Lung (tissue), 12 donors: Measurements from ENCODE around the gene TNIK. TPM values are rescaled to one million over a fixed set of nuclear protein-coding genes. Genes with fewer than 3 reads are reported as not detected.
A peak's percentile ranks its signal among the peaks of the same experiment; 100 is the strongest.

Experiments
- ATAC-seq: fragments of 200-7000 bp; cut with Tn5 transposase; one replicate; pipeline ENCODE4 v1.9.1; 2020; ENCODE audit warnings: moderate number of reproducible peaks; ENCODE audit not compliant: insufficient read depth, low FRiP score
- DNase-seq, 3 donors: peaks; one replicate each; pipeline ENCODE4 v3.0.0-alpha.2; 2013 to 2017
- H3K27ac ChIP-seq, 2 donors: one replicate each; pipeline ENCODE4 v1.5.1; 2013; ENCODE audit warnings: mild to moderate bottlenecking in 2 of 2, moderate library complexity in 2 of 2, control low read depth in 1 of 2, inconsistent platforms in 1 of 2, low read depth in 1 of 2, low read length in 1 of 2
- H3K27me3 ChIP-seq, 3 donors: one replicate each; pipeline ENCODE4 v1.5.1; 2013; ENCODE audit warnings: low read length in 2 of 3; ENCODE audit not compliant: control insufficient read depth in 3 of 3, insufficient read depth in 3 of 3
- H3K36me3 ChIP-seq, 4 donors: one replicate each; pipeline ENCODE4 v1.5.1; 2013; ENCODE audit warnings: low read length in 4 of 4, mild to moderate bottlenecking in 1 of 4, moderate library complexity in 1 of 4; ENCODE audit not compliant: control insufficient read depth in 4 of 4, insufficient read depth in 4 of 4
- H3K4me1 ChIP-seq, 5 donors: one replicate each; pipeline ENCODE4 v1.5.1; 2013; ENCODE audit warnings: low read length in 5 of 5, mild to moderate bottlenecking in 2 of 5, moderate library complexity in 1 of 5; ENCODE audit not compliant: control insufficient read depth in 5 of 5, insufficient read depth in 5 of 5
- H3K4me3 ChIP-seq: one replicate; pipeline ENCODE4 v1.5.1; 2013; ENCODE audit warnings: mild to moderate bottlenecking, control low read depth, moderate library complexity
- H3K9ac ChIP-seq, 2 donors: one replicate each; pipeline ENCODE4 v1.5.1; 2013; ENCODE audit warnings: low read length in 2 of 2, control low read depth in 1 of 2; ENCODE audit not compliant: insufficient read depth in 1 of 2
- H3K9me3 ChIP-seq, 4 donors: one replicate each; pipeline ENCODE4 v1.5.1; 2013; ENCODE audit warnings: low read length in 3 of 4, mild to moderate bottlenecking in 1 of 4, moderate library complexity in 1 of 4; ENCODE audit not compliant: control insufficient read depth in 4 of 4, insufficient read depth in 3 of 4
- CTCF ChIP-seq: IDR thresholded peaks from 2 replicates; pipeline ENCODE4 v1.5.1; 2012; ENCODE audit warnings: mild to moderate bottlenecking; ENCODE audit errors: control extremely low read depth, extremely low read depth
- WGBS, 2 donors: extraction: QIAGEN DNeasy Blood & Tissue Kit; methylation state at CpG; one replicate each; pipeline ENCODE4 v1.1.7; 2013; 5-methylcytosine and 5-hydroxymethylcytosine counted together
- polyA plus RNA-seq, 2 donors: library from polyadenylated mRNA; stranded (reverse); fragments of 200-250 nt; gene quantifications; one replicate each; pipeline ENCODE4 v1.2.1, GENCODE V29; 2013
- total RNA-seq, 2 donors: library from RNA; depleted of rRNA in 1 of 2; stranded (reverse); fragments of >200 nt in 1 of 2; gene quantifications; one replicate each; pipeline ENCODE4 v1.2.1, GENCODE V29; 2014 to 2021
- donor health status: control.
- donor health status: control.
- donor health status: Bipolar disorder and iron deficiency.
- donor health status: healthy.
- donor health status: DM: yes; HTN: yes; CAD: no.

Gene TNIK
- total and polyA plus RNA-seq, 4 donors = 9.4 to 36.3 (median 14.3) TPM

DNA sequence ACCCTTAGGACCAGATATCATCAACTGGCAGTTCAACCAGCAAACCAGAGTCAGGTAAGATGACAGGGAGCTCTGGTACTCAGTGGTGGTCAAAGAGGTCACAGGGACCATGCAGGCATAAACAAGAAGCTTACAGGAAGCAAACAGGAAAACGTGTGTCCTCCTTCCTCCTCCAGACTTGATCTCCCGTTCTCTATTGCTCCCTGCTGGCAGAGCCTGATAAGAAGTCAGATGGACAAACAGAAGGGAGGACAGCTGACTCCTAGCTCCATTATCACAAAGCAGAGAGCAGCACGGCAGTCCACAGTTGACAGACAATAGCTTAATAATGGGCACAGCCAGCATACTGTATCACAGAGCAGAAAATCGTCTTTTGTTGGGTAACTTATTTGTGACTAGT, 277.2 kb downstream of the TNIK start:
- Histone ChIP-seq H3K27ac (no peak overlapping the region), H3K4me3 (no peak overlapping the region), H3K27me3 (no peaks in the 10 kb centered on the region), H3K36me3 (no peaks in the 10 kb centered on the region), H3K9me3 (no peaks in the 10 kb centered on the region), H3K9ac (no peak overlapping the region), H3K4me1 (peaks cover 0 to 33% (median 13%) of the 10 kb centered on the region in 5 donors)
- TF ChIP-seq CTCF = no peak
- DNase-seq (peak in 1 of 3 donors; percentile 20), ATAC-seq (no peak)
- 49% methylated on average over 4 of the region's 4 CpGs for WGBS, 2 donors

- WGBS, 2 donors = 89 to 94% methylated on average over 4 of the region's 4 CpGs
- H3K4me1 ChIP-seq = peaks cover 0 to 25% (median 11%) of the 10 kb centered on the region in 5 donors
- ATAC-seq (no peak), DNase-seq (no peak)
- TF ChIP-seq CTCF = no peak
- no peak overlapping the region for H3K9ac ChIP-seq
- no peaks in the 10 kb centered on the region for H3K36me3 ChIP-seq
- peak overlapping the region in 1 of 2 donors; percentile 27 for H3K27ac ChIP-seq
- H3K27me3 ChIP-seq = no peaks in the 10 kb centered on the region
- no peaks in the 10 kb centered on the region for H3K9me3 ChIP-seq
- H3K4me3 ChIP-seq = no peak overlapping the region
These were observed 278.1 kb downstream of the TNIK start for GRCh38 chr3:171181907-171182690.

DNA sequence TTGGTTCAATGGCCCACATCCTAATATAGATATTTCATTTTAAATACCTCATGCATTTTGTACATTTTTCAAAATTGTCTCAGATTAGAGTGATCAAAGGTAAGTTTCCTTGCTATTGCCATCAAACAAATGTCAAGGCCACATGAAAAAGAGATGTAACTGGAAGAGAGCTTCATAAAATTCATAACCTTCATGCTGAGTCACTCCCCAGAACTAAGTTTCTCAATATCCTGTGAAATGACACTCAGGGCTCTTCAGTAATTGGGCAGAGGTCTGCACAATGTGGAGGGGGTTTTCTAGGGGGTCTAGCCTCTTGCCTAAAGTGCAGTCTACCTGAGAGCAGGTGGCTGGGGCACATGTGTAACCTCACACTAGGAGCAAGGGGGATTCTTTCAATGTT, 281.5 kb downstream of the TNIK start:
- Histone ChIP-seq H3K27me3 (no peaks in the 10 kb centered on the region), H3K9me3 (no peaks in the 10 kb centered on the region), H3K4me3 (no peak overlapping the region), H3K4me1 (peaks cover 2 to 19% (median 6%) of the 10 kb centered on the region in 5 donors), H3K9ac (no peak overlapping the region), H3K27ac (no peak overlapping the region), H3K36me3 (no peaks in the 10 kb centered on the region)
- no peak for DNase-seq
- ATAC-seq = no peak
- TF ChIP-seq CTCF = no peak
